ENCODE measurements around the gene LILRA5.
"Not testable (repeated sequence)": the region's sequence is repeated elsewhere in the genome, so short reads cannot be mapped to it uniquely, and the experiment has no call there.

DNA sequence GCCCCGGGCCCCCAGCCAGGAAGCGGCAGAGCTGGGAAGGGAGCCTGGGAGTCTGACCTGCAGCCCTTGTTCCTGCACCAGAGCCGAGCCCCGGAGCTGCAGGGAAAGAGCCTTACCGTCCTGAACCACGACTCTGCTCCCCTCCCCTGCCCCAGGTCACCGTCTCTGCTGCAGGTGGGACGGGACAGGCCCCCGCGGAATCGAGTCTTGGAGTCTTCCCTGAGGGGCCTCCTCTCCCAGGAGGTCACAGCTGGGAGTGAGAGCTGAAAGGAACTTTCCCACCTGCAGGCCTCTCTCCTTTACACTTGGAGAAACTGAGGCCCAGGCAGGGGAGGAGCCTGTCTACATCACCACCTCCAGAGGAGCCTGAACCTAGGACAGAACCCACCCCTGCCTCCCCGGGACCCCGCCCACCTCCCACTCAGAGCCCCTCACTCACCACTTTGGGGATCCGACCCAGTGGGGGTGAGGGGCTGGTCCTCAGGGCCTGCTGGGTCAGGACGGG is 35.8 kb downstream of the LILRA5 start:
- TF ChIP-seq, protein P1, sequence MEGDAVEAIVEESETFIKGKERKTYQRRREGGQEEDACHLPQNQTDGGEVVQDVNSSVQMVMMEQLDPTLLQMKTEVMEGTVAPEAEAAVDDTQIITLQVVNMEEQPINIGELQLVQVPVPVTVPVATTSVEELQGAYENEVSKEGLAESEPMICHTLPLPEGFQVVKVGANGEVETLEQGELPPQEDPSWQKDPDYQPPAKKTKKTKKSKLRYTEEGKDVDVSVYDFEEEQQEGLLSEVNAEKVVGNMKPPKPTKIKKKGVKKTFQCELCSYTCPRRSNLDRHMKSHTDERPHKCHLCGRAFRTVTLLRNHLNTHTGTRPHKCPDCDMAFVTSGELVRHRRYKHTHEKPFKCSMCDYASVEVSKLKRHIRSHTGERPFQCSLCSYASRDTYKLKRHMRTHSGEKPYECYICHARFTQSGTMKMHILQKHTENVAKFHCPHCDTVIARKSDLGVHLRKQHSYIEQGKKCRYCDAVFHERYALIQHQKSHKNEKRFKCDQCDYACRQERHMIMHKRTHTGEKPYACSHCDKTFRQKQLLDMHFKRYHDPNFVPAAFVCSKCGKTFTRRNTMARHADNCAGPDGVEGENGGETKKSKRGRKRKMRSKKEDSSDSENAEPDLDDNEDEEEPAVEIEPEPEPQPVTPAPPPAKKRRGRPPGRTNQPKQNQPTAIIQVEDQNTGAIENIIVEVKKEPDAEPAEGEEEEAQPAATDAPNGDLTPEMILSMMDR (IDR thresholded peaks at IDR 0.05): not testable (repeated sequence)
- TF ChIP-seq POLR2A, POLR2AphosphoS5 (IDR thresholded peaks at IDR 0.05): not testable (repeated sequence)
